Ovary (tissue), 9 donors: ENCODE measurements around the gene WDR4. TPM values are rescaled to one million over a fixed set of nuclear protein-coding genes. Genes with fewer than 3 reads are reported as not detected.
"Not testable (repeated sequence)": the region's sequence is repeated elsewhere in the genome, so short reads cannot be mapped to it uniquely, and the experiment has no call there.

ENCODE experiments used
- DNase-seq, 5 donors: peaks; one replicate each; pipeline ENCODE4 v3.0.0-alpha.2; 2019 to 2020
- H3K27ac ChIP-seq, 2 donors: fragments of 200-600 bp; one replicate each; pipeline versions ENCODE4 v1.5.1 to v1.8.0; 2019 to 2022
- H3K27me3 ChIP-seq: fragments of 200-600 bp; one replicate; pipeline ENCODE4 v1.8.0; 2022
- H3K36me3 ChIP-seq: fragments of 200-600 bp; sonication (generic); one replicate; pipeline ENCODE4 v1.5.1; 2019
- H3K4me1 ChIP-seq: one replicate; pipeline ENCODE4 v1.8.1; 2013; ENCODE audit warnings: mild to moderate bottlenecking, moderate library complexity; ENCODE audit not compliant: insufficient read depth
- H3K4me3 ChIP-seq: fragments of 200-600 bp; sonication (generic); one replicate; pipeline ENCODE4 v1.5.1; 2017
- H3K9me3 ChIP-seq, 2 donors: fragments of 200-600 bp in 1 of 2; sonication (generic) in 1 of 2; one replicate each; pipeline versions ENCODE4 v1.5.1 to v1.8.1; 2013 to 2019; ENCODE audit warnings: mild to moderate bottlenecking in 1 of 2, moderate library complexity in 1 of 2
- CTCF ChIP-seq, 3 donors: fragments of 450-650 bp in 2 of 3; fragments of 200-600 bp in 1 of 3; IDR thresholded peaks; one replicate each; pipeline versions ENCODE4 v1.5.1 to v1.8.0; 2016 to 2022; ENCODE audit warnings: antibody characterized with exemption in 3 of 3, mild to moderate bottlenecking in 1 of 3
- EP300 ChIP-seq: sonication (generic); formaldehyde crosslinking; IDR thresholded peaks from one replicate; pipeline ENCODE4 v1.6.1; 2017; ENCODE audit warnings: antibody characterized with exemption
- POLR2A ChIP-seq: fragments of 450-650 bp; IDR thresholded peaks from one replicate; pipeline ENCODE4 v1.6.1; 2017; ENCODE audit warnings: antibody characterized with exemption, mild to moderate bottlenecking, moderate library complexity
- WGBS, 3 donors: extraction: QIAGEN DNeasy Blood & Tissue Kit in 1 of 3; methylation state at CpG; one replicate each; pipeline versions ENCODE4 v1.1.5 to v1.1.7; 2013 to 2017; 5-methylcytosine and 5-hydroxymethylcytosine counted together
- intact Hi-C, 4 donors: fragments of 100-400 bp; cut with DNase I; formaldehyde crosslinking; loops; one replicate each; pipeline versions ENCODE4 v1.11.0 to v1.15.1; 2022 to 2023
- polyA plus RNA-seq, 2 donors: library from polyadenylated mRNA; stranded (reverse); fragments of 200-250 nt in 1 of 2; fragments of 350-450 nt in 1 of 2; fragmentation: Illumina TruSeq in 1 of 2; extraction: RNeasy Lipid Tissue Mini Kit (QIAGEN cat#74804) in 1 of 2; gene quantifications; one replicate each; pipeline ENCODE4 v1.2.3, GENCODE V29; 2013 to 2014
- total RNA-seq, 7 donors: library from RNA; depleted of rRNA in 2 of 7; stranded (reverse); fragments of >200 nt in 2 of 7; fragmentation: NEBNext Ultra II Directional in 3 of 7; extraction: Animal tissue kit (Norgen Biotek cat#: 25700) in 3 of 7; gene quantifications; one replicate each; pipeline versions ENCODE4 v1.1.0 to v1.2.4, GENCODE V29; 2016 to 2023
- donor health status: DM: no; HTN: no; CAD: no; lungs with moderate emphysema.
- donor health status: DM: no; HTN: no; CAD: no.
- donor health status: Bipolar disorder and iron deficiency.
- donor health status: DM: yes; HTN: yes; CAD: no.
- donor health status: DM: no; HTN: no; CAD: no.
- donor health status: DM: yes; HTN: yes; CAD: no.

WDR4 gene
- total and polyA plus RNA-seq, 9 donors, result 3.2 to 33.1 (median 15.7) TPM

DNA sequence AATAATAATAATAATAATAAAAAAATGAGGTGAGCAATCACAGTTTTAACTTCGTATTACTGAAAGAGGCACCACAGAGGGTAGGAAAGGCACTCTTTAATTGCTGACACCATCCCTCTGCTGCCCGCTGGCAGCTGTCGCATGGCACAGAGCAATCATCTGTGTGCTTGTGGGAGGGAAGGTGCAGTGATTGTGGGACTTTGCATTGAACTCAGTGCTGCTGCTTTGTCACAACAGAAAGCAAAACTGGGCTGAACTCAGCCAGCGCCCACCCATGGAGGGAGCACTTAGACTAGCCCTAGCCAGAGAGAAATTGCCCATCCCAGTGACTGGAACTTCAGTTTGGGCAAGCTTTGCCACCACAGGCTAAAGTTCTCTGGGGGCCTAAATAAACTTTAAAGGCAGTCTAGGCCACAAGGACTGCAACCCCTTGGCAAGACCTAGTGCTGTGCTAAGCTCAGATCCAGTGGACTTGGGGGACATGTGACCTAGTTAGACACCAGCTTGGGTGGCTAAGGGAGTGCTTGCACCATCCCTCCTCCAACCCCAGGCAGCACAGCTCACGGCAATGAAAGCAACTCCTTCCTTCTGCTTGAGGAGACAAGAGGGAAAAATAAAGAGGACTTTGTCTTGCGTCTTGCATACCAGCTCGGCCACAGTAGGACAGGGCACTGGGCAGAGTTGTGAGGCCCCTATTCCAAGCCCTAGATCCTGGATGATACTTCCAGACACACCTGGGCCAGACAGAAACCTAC, 59.3 kb downstream of the WDR4 start:
- no peaks in the 10 kb centered on the region for H3K27me3 ChIP-seq
- no peak for DNase-seq
- H3K27ac ChIP-seq, result no peak overlapping the region
- no peaks in the 10 kb centered on the region for H3K9me3 ChIP-seq
- intact Hi-C loops, result loop anchor here in 3 of 4 donors (10.0 kb wide), 2 partner anchors 165 to 225 kb away; partner anchors contain the start of gene PDE9A (in 1 of the 3)
- no peaks in the 10 kb centered on the region for H3K4me1 ChIP-seq
- no peak for TF ChIP-seq CTCF (IDR thresholded peaks at IDR 0.05)
- no peak for TF ChIP-seq EP300
- TF ChIP-seq POLR2A, result no peak
- 90 to 92% (median 90%) methylated on average over 7 of the region's 7 CpGs for WGBS, 3 donors
- H3K36me3 ChIP-seq, result no peaks in the 10 kb centered on the region
- no peak overlapping the region for H3K4me3 ChIP-seq

GRCh38 chr21:42818328-42818749, 61.0 kb downstream of the WDR4 start:
- Histone ChIP-seq H3K27ac (no peak overlapping the region), H3K27me3 (no peaks in the 10 kb centered on the region), H3K4me1 (no peaks in the 10 kb centered on the region), H3K4me3 (no peak overlapping the region), H3K9me3 (no peaks in the 10 kb centered on the region), H3K36me3 (no peaks in the 10 kb centered on the region)
- intact Hi-C loops, result loop anchor here in 3 of 4 donors (10.0 kb wide), 2 partner anchors 164 to 224 kb away; partner anchors contain the start of gene PDE9A (in 1 of the 3)
- WGBS, 3 donors, result 30 to 41% (median 39%) methylated on average over 2 of the region's 2 CpGs
- peak in 4 of 5 donors; percentile 55 to 70 (median 62) for DNase-seq
- TF ChIP-seq POLR2A (no peak), CTCF (IDR thresholded peaks at IDR 0.05) (peak; percentile 26 to 61 (median 32))

GRCh38 chr21:42815217-42815616, 64.1 kb downstream of the WDR4 start:
- Histone ChIP-seq H3K36me3 (no peaks in the 10 kb centered on the region), H3K9me3 (no peaks in the 10 kb centered on the region), H3K4me3 (no peak overlapping the region), H3K27ac (no peak overlapping the region), H3K27me3 (no peaks in the 10 kb centered on the region), H3K4me1 (no peaks in the 10 kb centered on the region)
- DNase-seq, result no peak
- WGBS, 3 donors, result 69 to 85% (median 73%) methylated on average over 1 of the region's 1 CpG
- intact Hi-C loops, result loop anchor here in 3 of 4 donors (10.0 kb wide), 2 partner anchors 160 to 220 kb away; partner anchors contain the start of gene PDE9A (in 1 of the 3)
- no peak for TF ChIP-seq EP300
- no peak for TF ChIP-seq CTCF (IDR thresholded peaks at IDR 0.05)
- TF ChIP-seq POLR2A, result no peak

DNA sequence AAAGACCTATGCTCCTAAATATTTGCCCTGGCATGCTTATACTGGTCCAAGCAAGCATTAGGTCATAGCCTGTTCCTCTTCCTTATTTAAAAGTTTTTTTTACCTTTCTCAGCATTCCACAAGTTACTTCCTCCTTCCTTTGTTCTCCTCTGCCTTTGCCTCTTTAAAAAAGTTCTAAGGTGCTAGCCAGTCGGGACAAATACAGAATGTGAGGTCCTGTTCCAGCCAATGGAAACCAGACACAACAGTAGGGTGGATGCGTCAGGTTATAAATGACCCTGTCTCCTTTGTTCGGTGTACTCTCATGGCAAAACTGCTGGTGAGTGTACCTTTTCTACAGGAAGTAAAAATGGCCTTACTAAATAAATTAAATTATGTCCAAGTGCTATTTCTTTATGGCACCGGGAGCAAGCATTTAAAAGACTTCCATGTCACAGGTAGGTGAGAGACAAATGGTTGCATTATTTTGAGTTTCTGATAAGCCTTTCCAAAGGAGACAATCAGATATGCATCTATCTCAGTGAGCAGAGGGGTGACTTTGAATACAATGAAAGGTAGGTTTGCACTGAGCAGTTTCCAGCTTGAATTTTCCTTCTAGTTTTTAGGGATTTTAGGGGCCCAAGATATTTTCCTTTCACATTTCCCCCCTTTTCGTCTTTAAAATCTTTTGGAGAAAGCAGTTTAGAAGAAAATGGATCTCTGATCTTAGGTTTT, 66.7 kb downstream of the WDR4 start:
- not testable (repeated sequence) for H3K27ac ChIP-seq, H3K9me3 ChIP-seq, H3K4me3 ChIP-seq, H3K4me1 ChIP-seq, DNase-seq, H3K27me3 ChIP-seq, H3K36me3 ChIP-seq
- 54 to 75% (median 70%) methylated on average over 5 of the region's 5 CpGs for WGBS, 3 donors
- intact Hi-C loops, result loop anchor here in 3 of 4 donors (5.0 to 10.0 kb wide), 3 partner anchors 158 to 1980 kb away; partner anchors contain the start of gene PDE9A (in 1 of the 3)
